Fibroblast of gingiva (primary cell): ENCODE results near the gene ZNF835.
A peak's percentile ranks its signal among the peaks of the same experiment; 100 is the strongest.
"Not testable (repeated sequence)": the region's sequence is repeated elsewhere in the genome, so short reads cannot be mapped to it uniquely, and the experiment has no call there.

Experiments used
- DNase-seq: peaks from one replicate; pipeline ENCODE4 v3.0.0-alpha.2; 2011; ENCODE audit warnings: low read depth

The ZNF835 gene

DNA sequence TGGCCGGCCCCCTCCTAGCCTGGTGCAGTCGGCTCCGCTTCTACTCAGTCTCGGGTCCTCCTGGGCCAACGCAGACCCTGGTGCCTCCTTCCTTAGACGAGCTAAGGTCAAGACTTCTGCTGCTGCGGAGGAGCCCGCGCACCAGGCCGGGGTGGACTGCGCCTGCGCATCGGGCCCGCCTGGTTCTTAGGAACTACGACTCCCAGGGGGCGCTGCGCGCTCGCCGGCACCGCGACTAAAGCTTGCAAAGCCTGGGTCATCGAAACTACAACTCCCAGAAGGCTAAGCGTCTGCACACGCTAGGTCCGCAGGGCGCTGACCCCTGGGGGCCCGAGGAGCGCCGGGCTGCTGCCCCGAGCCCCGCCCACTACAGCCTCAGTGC is at the start of gene ZNF835:
TSS of gene ZNF835 (minus strand) at position 145 of the 382 bp plus-strand sequence. CDS start 6,559 bp downstream, outside the sequence.
- DNase-seq: peak; percentile 11

DNA sequence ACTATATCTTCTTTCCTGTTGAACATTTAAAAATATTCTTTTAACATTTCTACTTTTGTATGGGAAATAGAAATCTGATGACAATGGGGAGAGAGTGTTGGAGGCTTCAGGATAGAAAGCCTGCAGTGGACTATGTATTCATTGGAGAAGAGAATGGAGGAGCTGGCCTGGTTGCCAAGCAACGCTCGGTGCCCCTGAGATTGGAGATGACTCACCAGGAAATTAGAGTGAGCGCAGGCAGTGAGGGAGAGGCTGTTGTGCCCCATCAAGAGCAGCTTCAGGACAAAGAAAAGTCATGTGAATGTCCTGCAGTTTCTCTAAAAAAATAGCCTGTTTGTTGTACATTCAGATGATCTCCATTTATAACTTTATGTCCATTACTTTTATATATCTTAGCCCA is 48.7 kb upstream of the ZNF835 start:
- DNase-seq: no peak

DNA sequence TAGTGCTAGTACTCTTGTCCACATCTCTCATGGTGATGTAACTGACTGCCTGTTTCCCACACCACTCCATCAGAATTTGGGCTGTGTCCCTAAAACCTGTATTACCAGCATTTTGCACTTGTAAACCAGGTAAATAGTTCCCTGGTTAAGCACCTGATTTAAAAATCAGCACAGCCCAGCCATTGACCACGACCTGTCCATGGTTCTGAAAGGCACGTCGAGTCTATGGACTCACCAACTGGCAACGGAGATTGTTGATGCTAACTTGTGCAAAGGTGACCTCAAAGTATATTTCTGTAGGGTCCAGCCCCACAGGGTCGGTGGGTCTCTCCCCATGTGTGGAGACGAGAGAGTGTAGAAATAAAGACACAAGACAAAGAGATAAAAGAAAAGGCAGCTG is 46.7 kb upstream of the ZNF835 start:
- DNase-seq: no peak

DNA sequence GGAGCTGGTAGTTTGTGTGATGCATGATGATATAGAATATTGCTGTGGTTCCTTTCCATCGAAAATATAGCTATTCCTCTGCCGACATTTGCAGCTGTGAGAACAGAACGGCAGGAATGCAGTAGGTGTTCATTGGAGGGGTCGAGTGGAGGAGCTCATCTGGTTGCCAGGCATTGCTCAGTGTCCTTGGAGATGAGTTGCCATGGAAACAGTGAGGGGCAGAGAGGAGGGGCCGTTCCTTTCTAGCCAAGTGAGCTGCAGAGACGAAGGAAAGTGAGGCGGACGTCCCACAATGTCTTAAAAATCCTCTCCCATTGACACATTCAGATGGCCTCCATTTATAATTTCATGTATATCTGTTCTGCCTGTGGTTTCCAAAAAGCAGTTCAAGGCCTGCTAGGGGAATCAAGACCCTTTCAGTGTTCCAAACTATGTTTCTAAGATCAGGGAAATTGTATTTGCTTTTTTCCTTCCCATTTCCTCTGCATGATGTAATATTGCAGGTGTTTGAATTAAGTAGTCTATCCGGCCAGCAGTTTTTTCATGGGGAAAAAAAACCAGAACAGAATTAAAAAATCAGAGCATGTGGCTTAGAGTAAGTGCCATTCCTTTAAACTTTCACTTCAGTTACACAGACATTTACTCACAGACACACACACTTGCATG is 41.2 kb upstream of the ZNF835 start:
- no peak for DNase-seq

DNA sequence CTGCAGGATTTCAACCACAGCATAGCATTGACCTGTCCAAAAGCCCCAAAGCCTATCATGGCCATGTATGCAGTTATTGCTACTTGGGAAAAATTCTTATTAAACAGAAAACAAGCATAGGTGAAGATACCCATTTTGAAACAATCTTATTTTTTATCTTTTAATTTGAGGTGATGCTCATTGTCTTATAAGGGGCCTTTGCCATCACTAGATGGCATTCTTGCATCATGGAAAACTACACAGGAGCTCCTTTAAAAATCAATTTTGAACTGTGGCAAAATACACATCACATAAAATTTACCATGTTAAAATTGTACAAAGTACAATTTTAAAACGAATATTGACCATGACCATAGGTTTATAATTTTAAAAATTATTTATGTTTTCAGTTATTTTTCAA is 38.9 kb upstream of the ZNF835 start:
- DNase-seq: no peak

DNA sequence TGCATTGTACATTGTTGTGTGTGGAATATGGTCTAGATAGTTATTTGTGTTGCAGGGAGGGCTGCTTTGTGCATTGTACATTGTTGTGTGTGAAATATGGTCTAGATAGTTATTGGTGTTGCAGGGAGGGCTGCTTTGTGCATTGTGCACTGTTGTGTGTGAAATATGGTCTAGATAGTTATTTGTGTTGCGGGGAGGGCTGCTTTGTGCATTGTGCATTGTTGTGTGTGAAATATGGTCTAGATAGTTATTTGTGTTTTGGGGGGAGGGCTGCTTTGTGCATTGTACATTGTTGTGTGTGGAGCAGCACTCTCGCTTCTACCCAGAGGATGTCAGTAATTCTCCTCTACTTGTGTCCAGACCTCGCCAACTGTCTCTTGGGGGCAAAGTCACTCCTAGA is 36.3 kb upstream of the ZNF835 start:
- DNase-seq: no peak

DNA sequence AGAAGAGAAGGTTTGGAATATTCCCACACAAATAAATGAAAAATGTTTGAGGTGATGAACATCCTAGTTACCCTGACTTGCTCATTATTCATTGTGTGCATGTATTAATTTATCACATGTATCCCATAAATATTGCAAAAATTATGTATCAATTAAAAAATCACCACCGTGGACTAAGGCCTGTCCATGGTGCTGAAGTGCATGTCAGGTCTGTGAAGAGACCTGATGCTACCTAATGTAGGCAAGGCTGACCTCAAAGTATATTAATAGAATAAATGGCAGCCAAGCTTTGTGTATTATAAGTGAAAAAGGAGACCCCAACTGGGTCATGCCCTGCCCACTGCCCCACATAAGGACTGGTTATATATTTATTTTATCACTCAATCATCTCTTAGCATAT is 34.4 kb upstream of the ZNF835 start:
- no peak for DNase-seq

DNA sequence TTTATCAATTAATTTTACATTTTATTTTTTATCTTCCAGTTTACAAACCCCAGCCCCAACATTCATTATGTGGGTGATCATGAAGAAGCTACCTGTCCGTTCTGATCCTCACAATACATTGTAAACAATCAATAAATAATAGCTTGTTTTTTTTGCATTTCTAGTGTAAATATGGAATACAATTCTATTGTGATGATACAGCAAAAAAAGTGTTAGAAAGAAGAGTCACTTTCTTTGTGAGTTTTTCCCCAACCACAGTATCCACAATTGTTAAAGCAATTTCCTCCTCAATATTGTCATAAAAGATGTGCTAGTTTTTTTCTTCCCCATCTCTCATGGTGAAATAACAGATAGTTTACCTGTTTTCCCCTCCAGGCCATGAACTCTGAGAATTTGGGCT is 30.3 kb upstream of the ZNF835 start:
- no peak for DNase-seq

DNA sequence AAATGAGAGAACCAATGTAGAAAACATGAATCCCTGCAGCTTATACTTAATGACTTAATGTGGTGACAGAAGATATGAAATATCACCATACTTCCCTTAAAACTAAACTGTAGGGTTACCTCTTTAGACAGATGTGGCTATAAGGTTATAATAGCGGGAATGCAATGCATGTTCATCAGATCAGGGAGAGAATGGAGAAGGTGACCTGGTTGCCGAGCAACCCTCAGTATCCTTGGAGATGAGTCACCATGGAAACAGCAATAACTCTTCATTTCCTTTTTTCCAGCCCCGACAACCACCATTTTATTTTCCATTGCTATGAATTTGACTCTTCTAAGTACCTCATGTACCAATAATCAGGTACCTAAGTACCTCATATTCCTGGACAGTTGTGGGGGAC is 28.0 kb upstream of the ZNF835 start:
- DNase-seq: no peak

DNA sequence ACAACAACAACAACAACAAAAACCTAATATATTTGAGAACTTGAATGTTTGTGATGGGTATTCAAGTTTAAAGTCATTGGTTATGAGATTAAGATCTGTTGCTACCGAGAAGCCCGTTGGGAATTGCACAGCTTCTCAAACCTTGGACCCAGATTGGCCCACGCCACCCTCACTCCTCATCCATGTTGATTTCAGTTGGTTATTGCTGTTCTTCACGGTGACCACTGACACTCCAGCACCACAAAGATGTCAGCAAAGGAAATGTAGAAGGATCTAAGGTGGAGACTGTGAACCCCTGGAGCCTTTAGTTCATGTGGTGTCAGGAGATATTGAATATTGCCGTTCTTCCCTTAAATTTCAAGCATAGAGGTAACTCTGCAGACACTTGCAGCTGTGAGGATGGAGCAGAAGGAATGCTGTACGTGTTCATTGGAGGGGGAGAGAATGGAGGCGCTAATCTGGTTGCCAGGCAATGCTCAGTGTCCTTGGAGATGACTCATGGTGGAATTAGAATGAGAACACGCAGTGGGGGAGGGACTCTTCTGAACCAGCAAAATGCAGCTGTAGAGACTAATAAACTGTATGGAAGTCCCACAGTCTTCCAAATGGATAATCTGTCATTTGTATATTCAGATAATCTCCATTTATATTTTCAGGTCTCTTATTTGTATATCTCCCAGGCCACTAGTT is 20.8 kb upstream of the ZNF835 start:
- no peak for DNase-seq

DNA sequence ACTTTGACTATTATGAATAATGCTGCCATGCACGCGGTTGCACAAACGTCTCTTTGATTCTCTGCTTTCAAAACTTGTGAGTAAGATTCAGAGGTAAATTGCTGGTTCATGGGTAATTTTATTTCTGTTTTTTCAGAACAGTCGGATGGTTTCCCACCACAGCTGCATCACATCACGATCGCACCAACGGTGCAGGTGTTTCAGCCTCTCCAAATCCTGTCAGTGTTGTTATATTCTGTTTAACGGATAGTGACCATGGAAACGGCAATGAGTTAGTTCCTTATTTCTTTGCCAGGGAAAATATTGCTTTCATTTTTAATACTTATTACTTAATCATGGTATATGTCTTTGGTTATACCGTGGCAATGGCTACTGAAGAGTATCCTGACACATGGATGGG is 19.1 kb upstream of the ZNF835 start:
- no peak for DNase-seq

DNA sequence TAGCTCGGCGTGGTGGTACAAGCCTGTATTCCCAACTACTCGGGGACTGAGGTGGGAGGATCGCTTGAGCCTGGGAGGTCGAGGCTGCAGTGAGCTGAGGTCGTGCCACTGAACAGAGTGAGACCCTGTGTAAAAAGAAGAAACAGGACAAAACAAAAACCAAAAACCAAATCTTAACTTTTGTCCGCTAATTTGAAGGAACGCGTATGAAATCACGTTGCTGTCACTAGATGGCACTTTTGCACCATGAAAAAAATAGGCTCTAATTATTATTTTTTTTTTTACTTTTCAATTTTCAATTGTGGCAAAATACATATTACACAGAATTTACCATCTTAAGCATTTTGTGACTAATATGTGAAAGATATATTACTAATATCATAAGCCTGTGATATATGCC is 17.6 kb upstream of the ZNF835 start:
- no peak for DNase-seq

DNA sequence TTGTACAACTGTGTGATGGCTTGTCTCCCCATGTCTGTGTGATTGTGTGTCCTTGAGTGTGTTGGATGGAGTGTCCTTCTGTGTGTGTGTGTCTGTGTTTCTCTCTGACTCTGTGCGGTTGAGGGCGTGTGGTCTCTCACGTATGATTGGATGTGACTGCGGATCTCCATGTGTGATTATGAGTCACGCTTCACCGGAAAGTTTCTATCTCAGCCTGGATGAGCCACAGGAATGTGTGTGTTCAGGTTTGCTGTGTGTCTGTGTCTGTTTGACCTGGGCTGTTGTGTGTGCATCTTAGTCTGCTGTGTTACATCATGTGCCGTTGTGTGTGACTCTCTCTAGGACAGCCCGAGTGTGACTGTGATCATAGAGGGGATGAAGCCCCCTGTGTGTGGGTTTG is 15.5 kb upstream of the ZNF835 start:
- no peak for DNase-seq

DNA sequence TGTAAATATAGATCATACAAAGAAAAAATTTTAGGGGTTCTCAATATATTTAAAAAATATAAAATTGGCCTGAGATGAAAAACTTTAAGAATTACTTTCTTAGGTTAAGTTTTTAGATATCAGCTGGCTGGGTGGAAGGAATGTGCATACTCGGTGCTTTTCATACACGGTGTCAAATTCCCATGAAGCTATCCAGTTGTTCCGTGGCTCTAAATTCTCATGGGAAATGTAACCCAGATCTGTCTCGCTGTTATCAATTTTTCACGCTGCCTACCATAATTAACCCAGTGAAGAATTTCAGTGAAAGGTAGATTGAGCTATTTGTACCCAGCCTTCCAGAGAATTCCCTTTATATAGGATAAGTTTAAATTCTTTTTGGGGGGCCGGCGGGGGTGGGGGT is 11.6 kb upstream of the ZNF835 start:
- DNase-seq: no peak

DNA sequence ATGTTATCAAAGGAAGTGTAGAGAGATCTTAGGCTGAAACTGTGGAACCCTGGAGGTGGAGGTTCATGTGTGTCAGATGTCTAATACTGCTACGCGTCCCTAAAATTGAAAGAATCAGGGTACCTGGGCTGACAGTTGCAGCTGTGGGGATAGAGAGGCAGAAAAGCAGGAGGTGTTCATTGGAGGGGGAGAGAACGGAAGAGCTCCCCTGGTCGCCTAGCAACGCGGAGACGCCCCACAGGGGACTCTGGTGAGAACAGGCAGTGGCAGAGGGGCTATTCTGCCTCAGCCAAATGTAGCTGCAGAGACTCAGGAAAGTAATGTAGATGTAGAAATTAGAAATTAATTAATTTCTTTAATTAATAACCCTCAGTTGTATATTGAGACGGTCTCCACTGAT is 10.1 kb upstream of the ZNF835 start:
- DNase-seq: no peak

DNA sequence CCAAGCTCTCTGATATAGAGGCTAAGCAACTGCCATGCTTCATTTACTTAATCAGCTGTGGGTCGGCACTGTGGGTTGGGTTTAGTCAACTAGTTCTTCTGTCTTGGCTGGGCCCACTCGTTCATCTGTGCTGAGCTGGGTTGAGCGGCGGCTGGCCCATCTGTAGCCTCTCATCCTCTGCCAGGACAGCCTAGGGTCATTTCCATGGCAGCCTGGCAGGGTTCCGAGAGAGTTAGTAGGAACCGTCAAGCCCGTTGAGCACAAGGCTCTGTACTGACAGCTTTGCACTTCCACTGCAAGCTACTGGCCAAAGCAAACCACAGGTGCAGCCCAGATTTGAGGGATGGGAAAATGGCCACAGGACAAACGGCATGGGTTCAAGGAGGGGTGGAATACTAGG is 6.6 kb upstream of the ZNF835 start:
- DNase-seq: no peak

DNA sequence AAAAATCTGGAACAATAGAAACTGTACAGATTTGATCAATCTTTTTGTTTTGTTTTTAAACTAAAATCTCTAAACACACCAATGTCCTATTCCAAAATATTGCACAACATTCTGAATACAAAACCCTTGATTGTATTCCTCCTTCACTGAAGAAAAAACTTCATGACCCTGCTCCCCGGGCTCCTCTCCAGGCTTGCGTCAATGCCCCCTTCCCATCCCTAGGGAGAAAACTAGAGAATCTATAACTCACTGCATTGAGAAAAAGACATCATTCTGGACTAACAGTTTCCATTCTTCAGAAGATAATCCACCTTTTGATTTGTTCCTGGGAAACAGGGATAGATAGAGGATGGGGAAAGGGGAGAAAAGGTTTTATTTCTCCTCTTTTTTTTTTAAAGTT is 1.1 kb upstream of the ZNF835 start:
- not testable (repeated sequence) for DNase-seq

DNA sequence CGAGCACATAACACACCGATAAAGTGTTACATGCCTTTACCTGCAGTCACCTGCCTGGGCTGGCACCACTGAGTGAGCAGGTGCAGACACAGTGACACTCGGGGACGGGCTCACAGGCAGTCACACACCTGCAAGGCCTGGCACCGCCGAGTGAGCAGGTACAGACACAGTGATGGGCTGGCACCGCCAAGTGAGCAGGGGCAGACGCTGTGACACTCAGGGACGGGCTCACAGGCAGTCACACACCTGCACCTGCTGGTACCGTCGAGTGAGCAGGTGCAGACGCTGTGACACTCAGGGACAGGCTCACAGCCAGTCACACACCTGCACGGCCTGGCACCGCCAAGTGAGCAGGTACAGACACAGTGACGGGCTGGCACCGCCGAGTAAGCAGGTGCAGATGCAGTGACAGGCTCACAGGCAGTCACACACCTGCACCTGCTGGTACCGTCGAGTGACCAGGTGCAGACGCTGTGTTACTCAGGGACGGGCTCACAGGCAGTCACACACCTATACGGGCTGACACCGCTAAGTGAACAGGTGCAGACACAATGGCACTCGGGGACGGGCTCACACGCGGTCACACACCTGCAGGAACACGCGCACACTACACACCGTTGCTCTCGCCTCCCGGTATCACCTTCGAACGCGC is 470 bp downstream of the ZNF835 start:
- DNase-seq: no peak

DNA sequence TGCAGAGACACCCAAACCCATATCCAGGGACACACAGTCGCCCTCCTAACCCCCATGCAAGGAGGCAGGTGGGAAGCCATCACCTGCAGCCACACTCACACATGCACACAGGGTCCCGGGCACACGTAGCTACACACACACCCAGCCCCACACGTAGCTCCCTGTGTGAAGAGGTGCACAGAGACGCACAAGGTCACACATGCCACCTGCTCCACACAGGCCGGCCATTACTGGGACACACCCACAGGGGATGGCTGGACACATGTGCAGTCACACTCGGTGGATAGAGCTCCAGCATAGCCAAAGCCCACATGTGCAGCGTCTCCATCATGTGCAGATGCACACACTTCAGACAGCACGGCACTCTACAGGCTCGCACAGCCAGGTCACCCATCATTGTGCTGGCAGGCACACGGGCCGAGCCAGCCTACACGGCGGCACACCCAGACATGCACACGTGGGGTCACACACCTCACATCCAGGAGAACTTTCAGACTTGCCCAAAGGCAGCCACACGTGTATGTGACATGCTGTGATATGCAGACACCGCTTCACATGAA is 1.1 kb downstream of the ZNF835 start:
- DNase-seq: no peak

DNA sequence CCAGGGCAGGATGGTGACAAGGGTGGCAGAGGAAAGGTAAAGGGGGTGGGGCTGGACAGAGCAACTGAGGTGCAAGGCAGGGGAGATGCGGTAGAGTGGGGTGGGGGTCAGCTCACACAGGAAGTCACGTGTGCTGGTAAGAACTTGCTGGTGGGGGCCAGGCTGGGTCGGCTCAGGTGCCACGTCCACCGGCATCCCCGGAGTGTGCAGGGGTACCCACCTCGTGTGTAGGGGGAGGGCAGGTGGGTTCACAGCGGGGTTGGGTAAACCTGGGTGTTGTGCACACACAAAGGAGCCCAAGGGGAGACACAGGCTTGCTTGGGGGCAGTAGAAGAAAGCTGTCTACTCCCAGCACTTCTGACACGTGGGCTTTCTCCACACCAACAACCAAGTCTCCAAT is 2.9 kb downstream of the ZNF835 start:
- no peak for DNase-seq

DNA sequence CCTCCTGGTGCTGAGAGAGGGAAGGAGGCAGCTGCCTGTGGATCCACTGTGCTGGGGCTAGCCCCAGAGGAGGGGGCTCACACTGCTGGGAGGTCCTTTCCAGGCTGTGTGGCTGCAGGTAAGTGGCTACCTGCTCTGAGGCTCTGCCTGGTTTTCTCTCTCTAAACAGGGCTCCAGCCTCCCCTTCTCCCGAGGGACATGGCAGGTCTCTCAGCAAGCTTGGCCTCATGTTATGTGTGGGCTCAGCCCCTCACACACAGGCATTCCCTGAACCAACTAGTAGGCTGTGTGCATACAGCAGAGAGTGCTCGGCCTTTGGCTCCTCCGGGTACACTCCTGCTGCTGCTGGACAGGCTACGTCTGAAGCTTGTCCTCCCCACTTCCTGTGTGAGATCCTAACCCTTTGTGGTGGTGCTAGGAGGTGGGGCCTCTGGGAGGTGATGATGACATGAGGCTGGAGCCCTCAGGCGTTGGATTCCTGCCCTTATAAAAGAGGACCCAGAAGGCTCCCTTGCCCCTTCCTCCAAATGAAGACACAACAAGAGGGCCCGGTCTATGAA is 4.2 kb downstream of the ZNF835 start:
- no peak for DNase-seq

DNA sequence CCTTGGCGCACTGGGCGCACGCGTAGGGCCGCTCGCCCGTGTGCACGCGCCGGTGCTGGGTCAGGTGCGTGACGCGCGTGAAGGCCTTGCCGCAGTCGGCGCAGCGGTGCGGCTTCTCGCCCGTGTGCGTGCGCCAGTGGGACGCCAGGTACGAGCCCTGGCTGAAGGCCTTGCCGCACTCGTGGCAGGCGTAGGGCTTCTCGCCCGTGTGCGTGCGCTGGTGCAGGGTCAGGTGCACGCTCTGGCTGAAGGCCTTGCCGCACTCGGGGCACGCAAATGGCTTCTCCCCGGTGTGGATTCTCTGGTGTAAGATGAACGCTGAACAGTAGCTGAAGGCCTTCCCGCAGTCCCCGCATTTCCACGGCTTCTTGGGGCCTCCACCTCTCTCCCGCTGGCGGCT is 7.0 kb downstream of the ZNF835 start:
- DNase-seq: no peak

DNA sequence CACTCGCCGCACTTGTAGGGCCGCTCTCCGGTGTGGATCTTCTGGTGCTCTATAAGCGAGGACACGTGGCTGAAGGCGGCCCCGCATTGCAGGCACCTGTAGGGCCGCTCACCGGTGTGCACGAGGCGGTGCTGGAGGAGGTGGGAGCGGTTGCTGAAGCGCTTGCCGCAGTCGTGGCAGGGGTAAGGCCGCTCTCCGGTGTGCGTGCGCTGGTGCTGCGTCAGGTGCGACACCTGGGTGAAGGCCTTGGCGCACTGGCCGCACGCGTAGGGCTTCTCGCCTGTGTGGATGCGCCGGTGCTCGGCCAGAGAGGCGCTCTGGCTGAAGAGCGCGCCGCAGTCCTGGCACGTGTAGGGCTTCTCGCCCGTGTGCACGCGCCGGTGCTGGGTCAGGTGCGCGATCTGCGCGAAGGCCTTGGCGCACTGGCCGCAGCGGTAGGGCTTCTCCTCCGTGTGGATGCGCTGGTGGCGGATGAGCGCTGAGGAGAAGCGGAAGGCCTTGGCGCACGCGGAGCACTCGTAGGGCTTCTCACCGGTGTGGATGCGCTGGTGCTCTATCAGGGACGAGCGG is 7.5 kb downstream of the ZNF835 start:
- no peak for DNase-seq
